Transverse colon (tissue), 4 donors: ENCODE results near the gene GPR139. TPM values are rescaled to one million over a fixed set of nuclear protein-coding genes. Genes with fewer than 3 reads are reported as not detected.

Source experiments
- DNase-seq: peaks from one replicate; pipeline ENCODE4 v3.0.0-alpha.2; 2019
- H3K27ac ChIP-seq, 4 donors: fragments of 200-600 bp; sonication (generic); 2 replicates each; pipeline ENCODE4 v1.5.1; 2016 to 2018; ENCODE audit warnings: inconsistent platforms in 4 of 4
- H3K27me3 ChIP-seq: fragments of 200-600 bp; sonication (generic); 2 replicates; pipeline ENCODE4 v1.5.1; 2017; ENCODE audit warnings: inconsistent platforms
- H3K36me3 ChIP-seq, 4 donors: fragments of 200-600 bp; sonication (generic); 2 replicates each; pipeline ENCODE4 v1.5.1; 2017 to 2019; ENCODE audit warnings: inconsistent platforms in 4 of 4
- H3K4me1 ChIP-seq, 4 donors: fragments of 200-600 bp; sonication (generic); 2 replicates each; pipeline ENCODE4 v1.5.1; 2017 to 2020; ENCODE audit warnings: inconsistent platforms in 4 of 4
- H3K4me3 ChIP-seq, 4 donors: fragments of 200-600 bp; sonication (generic); 1 replicate in 1 of 4; 2 replicates in 3 of 4; pipeline versions ENCODE4 v1.5.1 to v1.6.1; 2017 to 2019; ENCODE audit warnings: inconsistent platforms in 4 of 4
- H3K9me3 ChIP-seq, 2 donors: fragments of 200-600 bp; sonication (generic); 2 replicates each; pipeline ENCODE4 v1.5.1; 2017 to 2019; ENCODE audit warnings: inconsistent platforms in 2 of 2
- CTCF ChIP-seq, 5 experiments: fragments of 200-600 bp in 3 of 5; fragments of 450-650 bp in 2 of 5; sonication (generic) in 3 of 5; IDR thresholded peaks; 1 replicate in 2 of 5; 2 replicates in 3 of 5; pipeline ENCODE4 v1.5.1; 2016 to 2017; ENCODE audit warnings: antibody characterized with exemption in 5 of 5, inconsistent platforms in 3 of 5, mild to moderate bottlenecking in 2 of 5, moderate library complexity in 1 of 5
- EP300 ChIP-seq: sonication (generic); formaldehyde crosslinking; IDR thresholded peaks from one replicate; pipeline ENCODE4 v1.6.1; 2017; ENCODE audit warnings: antibody characterized with exemption, low read depth
- POLR2A ChIP-seq: fragments of 450-650 bp; IDR thresholded peaks from one replicate; pipeline ENCODE4 v1.6.1; 2016; ENCODE audit warnings: antibody characterized with exemption, mild to moderate bottlenecking, moderate library complexity
- POLR2AphosphoS5 ChIP-seq, 3 donors: sonication (generic); formaldehyde crosslinking; IDR thresholded peaks; one replicate each; pipeline ENCODE4 v1.6.1; 2016; ENCODE audit warnings: antibody characterized with exemption in 3 of 3
- WGBS, 2 donors: methylation state at CpG; one replicate each; pipeline ENCODE4 v1.1.5; 2018; ENCODE audit warnings: low coverage in 1 of 2; 5-methylcytosine and 5-hydroxymethylcytosine counted together
- in situ Hi-C, 4 donors: fragments of 200-750 bp; cut with MboI; loops; one replicate each; pipeline versions ENCODE4 v1.15.0 to v1.15.1; 2017; ENCODE audit warnings: low sequenced_read_pairs in 3 of 4, low pct_ligation_motif_present in 1 of 4, low pct_unique_long_range_greater_than_20kb in 1 of 4
- intact Hi-C: fragments of 100-400 bp; cut with DNase I; formaldehyde crosslinking; loops from one replicate; pipeline ENCODE4 v1.15.1; 2023; ENCODE audit warnings: low total_unique reads
- total RNA-seq, 4 donors: library from RNA; depleted of rRNA; stranded (reverse); fragments of >200 nt; gene quantifications; one replicate each; pipeline ENCODE4 v1.1.0, GENCODE V29; 2016

GPR139 gene
- total RNA-seq, 4 donors from 2014 or later, result not detected

- H3K27me3 ChIP-seq, result no peaks in the 10 kb centered on the region
- no peak for TF ChIP-seq CTCF (IDR thresholded peaks at IDR 0.05)
- TF ChIP-seq EP300, result no peak
- no peak overlapping the region for H3K27ac ChIP-seq
- no peak overlapping the region for H3K4me3 ChIP-seq
- no peaks in the 10 kb centered on the region for H3K4me1 ChIP-seq
- intact Hi-C loops, result no loop called here
- H3K36me3 ChIP-seq, result no peaks in the 10 kb centered on the region
- in situ Hi-C loops, result no loop called here
- DNase-seq, result no peak
- 52 to 72% methylated on average over 3 to 4 of the region's 4 CpGs for WGBS, 2 donors
- no peaks in the 10 kb centered on the region for H3K9me3 ChIP-seq
Measured at GRCh38 chr16:20041924-20042596, 31.6 kb downstream of the GPR139 start.

GRCh38 chr16:20040011-20040410 lies 33.7 kb downstream of the GPR139 start:
- intact Hi-C loops (no loop called here), in situ Hi-C loops (no loop called here)
- H3K36me3 ChIP-seq, result no peaks in the 10 kb centered on the region
- H3K9me3 ChIP-seq, result no peaks in the 10 kb centered on the region
- no peaks in the 10 kb centered on the region for H3K4me1 ChIP-seq
- DNase-seq, result no peak
- no peak overlapping the region for H3K4me3 ChIP-seq
- 79% methylated on average over 4 of the region's 4 CpGs; no CpG with 5 or more reads in 1 of the 2 donors for whole genome bisulfite sequencing, 2 donors
- no peak for TF ChIP-seq EP300
- TF ChIP-seq POLR2AphosphoS5 (IDR thresholded peaks at IDR 0.05), result no peak
- TF ChIP-seq CTCF (IDR thresholded peaks at IDR 0.05), result no peak
- TF ChIP-seq POLR2A, result no peak
- H3K27me3 ChIP-seq, result no peaks in the 10 kb centered on the region
- H3K27ac ChIP-seq, result no peak overlapping the region

- no peaks in the 10 kb centered on the region for H3K9me3 ChIP-seq
- WGBS, 2 donors, result 81% methylated on average over 3 of the region's 3 CpGs
- TF ChIP-seq CTCF (IDR thresholded peaks at IDR 0.05) (no peak), POLR2AphosphoS5 (IDR thresholded peaks at IDR 0.05) (no peak), EP300 (no peak), POLR2A (no peak)
- no peak overlapping the region for H3K4me3 ChIP-seq
- intact Hi-C loops, result no loop called here
- H3K27me3 ChIP-seq, result no peaks in the 10 kb centered on the region
- H3K4me1 ChIP-seq, result no peaks in the 10 kb centered on the region
- in situ Hi-C loops, result no loop called here
- no peak overlapping the region for H3K27ac ChIP-seq
- DNase-seq, result no peak
- H3K36me3 ChIP-seq, result no peaks in the 10 kb centered on the region
Measured at GRCh38 chr16:20029611-20030010, 44.1 kb downstream of the GPR139 start.

- no peak for DNase-seq
- Histone ChIP-seq H3K4me3 (no peak overlapping the region), H3K36me3 (no peaks in the 10 kb centered on the region), H3K27me3 (no peaks in the 10 kb centered on the region), H3K4me1 (no peaks in the 10 kb centered on the region), H3K27ac (no peak overlapping the region), H3K9me3 (no peaks in the 10 kb centered on the region)
- in situ Hi-C loops, result no loop called here
- whole genome bisulfite sequencing, 2 donors, result 46 to 50% methylated on average over 1 to 2 of the region's 2 CpGs
- intact Hi-C loops, result no loop called here
- no peak for TF ChIP-seq CTCF (IDR thresholded peaks at IDR 0.05)
- TF ChIP-seq POLR2AphosphoS5 (IDR thresholded peaks at IDR 0.05), result no peak
- no peak for TF ChIP-seq POLR2A
- TF ChIP-seq EP300, result no peak
Measured at GRCh38 chr16:20026361-20027072, 47.2 kb downstream of the GPR139 start.
